Fibroblast of peridontal ligament (primary cell): ENCODE results near the gene TUBGCP3.
"Not testable (repeated sequence)": the region's sequence is repeated elsewhere in the genome, so short reads cannot be mapped to it uniquely, and the experiment has no call there.

Source experiments
- DNase-seq: peaks from one replicate; pipeline ENCODE4 v3.0.0-alpha.2; 2010; ENCODE audit errors: extremely low read depth

Gene TUBGCP3

GRCh38 chr13:112579310-112579843, 8.6 kb downstream of the TUBGCP3 start:
- no peak for DNase-seq

- no peak for DNase-seq
These were observed 11.2 kb downstream of the TUBGCP3 start for GRCh38 chr13:112576768-112577167.

DNA sequence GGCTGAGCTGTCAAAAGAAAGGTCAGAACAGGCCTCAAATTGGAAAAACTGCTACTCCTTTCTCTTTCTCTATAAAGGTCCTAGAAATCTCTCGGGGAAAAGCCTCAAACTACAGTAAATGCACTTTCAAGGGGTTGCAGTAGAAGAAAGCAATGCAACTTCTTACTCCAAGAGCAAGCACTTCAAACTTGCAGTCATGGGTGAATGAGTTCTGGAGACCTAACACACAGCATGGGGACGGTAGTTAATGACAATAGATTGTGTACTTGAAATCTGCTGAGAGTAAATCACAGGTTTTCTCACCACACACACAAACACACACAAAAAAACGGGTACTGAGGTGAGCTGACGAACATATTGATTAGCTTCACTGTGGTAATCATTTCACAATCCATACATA, 11.8 kb downstream of the TUBGCP3 start:
- no peak for DNase-seq

GRCh38 chr13:112575675-112576074, 12.3 kb downstream of the TUBGCP3 start:
- peak; percentile 45 for DNase-seq

GRCh38 chr13:112574834-112575613, 12.9 kb downstream of the TUBGCP3 start:
- peak; percentile 23 for DNase-seq

- peak; percentile 33 for DNase-seq
These were observed 13.5 kb downstream of the TUBGCP3 start for GRCh38 chr13:112574416-112574815.

GRCh38 chr13:112573710-112574109, 14.2 kb downstream of the TUBGCP3 start:
- DNase-seq: no peak

DNA sequence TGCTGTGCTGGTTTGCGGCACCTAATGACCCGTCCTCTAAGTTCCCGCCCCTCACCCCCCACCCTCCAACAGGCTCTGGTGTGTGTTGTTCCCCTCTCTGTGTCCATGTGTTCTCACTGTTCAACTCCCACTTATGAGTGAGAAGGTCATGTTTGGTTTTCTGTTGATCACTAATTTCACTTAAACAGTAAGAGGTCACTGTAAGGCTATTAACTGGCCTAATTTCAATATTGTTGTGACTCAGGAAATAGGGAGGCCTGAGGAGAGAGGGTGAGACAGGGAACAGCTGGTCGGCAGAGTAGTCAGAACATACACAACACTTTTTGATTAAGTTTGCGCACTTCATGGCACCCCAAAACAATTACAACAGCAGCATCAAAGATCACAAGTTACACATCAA, 15.6 kb downstream of the TUBGCP3 start:
- no peak for DNase-seq

DNA sequence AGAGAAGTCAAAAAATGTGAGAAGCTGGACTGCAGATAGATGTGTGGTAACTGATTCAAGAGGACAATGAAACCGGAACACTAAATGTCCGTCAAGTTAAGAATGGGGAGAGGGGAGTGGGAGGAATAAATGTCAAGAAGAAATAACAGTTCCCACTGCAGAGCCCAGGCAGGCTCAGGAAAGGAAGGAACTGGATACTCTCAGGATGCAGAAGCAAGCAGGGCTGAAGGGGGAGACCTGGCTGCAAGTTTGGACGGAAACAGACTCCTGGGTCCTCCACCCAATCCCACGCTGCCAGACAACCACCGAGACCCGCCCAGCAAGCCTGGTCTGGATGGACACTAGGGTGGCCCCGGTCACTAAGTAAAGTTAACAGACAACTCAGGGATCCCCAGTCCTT, 18.1 kb downstream of the TUBGCP3 start:
- DNase-seq: no peak

DNA sequence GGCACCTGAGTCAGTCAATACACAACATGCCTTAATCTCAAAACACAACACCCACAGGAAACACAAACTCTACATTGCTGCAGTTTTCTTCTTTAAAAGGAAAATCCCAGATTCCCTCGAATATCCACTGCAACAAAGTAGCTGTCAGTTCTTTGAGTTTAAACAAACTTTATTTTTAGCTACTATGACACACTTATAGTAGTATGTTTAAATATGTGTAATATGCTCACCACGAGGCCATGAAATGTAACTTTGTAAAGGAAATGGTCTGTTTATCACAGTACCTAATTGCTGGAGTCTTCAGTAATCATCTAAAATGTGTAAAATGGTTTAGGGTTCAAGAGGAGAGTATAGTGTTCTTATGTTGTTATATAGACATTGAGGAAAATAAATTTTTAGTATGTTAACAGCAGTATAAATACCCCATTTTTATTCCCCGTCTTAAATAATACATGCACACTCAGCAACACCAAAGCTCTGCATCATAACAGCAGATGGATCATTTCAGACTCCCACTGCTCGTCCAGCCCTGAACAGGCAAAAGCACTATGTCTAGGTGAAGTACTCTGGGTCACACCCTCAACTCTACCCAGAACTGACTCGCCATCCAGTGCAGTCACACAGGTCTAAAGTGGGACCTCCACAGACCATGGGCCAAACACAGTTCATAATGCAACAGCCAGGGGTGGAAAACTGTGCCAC, 20.6 kb downstream of the TUBGCP3 start:
- DNase-seq: peak; percentile 36

GRCh38 chr13:112562786-112563383, 25.1 kb downstream of the TUBGCP3 start:
- DNase-seq: no peak

GRCh38 chr13:112562254-112562653, 25.7 kb downstream of the TUBGCP3 start:
- no peak for DNase-seq

DNA sequence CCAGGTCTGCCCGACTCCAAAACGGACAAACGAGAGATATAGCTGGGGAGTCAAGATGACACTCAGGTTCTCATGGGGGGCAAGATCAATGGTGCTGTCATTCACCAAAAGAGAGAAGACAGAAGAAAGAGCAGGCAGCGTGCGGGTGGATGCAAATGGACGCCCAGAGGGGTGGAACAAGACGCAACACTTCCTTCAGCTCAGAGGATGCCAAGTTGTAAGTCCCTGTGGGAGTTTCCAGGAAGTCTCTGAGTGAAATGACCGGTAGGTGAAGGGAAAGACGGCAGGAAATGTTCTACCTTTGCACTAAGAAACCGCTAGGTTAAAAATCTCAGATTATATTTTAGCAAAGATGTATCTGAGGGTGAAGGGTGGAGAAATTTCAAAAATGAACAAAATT, 26.5 kb downstream of the TUBGCP3 start:
- DNase-seq: no peak

GRCh38 chr13:112558696-112559418, 29.1 kb downstream of the TUBGCP3 start:
- no peak for DNase-seq

DNA sequence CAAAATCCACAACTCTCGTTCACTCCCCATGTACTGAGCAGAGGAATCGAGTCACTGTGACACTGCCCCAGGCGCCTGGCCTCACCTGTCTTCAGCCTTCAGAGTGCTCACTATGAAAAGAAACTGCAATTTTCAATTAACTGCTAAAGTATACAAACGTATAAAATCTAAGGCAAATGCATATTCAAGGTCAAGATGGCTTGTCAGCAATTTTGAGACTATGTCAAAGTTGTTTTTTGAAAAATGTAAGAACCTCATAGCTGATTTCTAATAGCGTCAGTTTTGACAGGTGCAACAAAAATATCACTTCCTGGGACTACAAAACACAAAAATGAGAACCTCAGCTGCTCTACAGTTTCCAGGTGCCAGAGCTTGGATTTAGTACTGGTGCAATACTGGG, 31.4 kb downstream of the TUBGCP3 start:
- no peak for DNase-seq

DNA sequence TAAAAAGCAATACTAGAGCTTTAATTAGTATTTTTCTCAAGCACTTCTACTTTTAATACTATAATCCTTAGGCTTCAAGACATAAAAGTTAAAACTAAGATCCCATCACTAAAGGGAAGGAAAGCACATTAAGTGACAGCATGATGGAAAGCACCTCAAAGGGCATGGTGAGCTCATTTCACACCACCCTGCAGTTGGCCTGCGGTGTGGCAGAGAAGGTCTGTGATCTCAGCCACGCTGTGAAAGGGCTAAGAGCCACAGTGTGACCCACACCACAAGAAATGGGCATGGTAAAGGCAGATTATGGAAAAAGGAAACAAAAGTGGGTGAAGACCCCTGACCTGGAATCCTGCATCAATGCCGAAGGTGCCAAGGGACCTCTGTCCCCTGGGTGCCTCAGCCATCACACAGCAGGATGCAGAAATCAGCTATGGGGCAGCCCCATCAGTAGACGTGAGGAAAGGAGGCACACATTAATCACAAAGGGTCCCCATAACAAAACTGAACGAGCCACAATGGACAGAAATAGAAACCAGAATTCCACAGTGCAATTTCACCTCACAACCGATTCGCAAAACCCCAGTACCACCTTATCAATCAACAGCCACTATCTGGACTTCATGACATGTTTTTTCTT, 33.6 kb downstream of the TUBGCP3 start:
- DNase-seq: no peak

DNA sequence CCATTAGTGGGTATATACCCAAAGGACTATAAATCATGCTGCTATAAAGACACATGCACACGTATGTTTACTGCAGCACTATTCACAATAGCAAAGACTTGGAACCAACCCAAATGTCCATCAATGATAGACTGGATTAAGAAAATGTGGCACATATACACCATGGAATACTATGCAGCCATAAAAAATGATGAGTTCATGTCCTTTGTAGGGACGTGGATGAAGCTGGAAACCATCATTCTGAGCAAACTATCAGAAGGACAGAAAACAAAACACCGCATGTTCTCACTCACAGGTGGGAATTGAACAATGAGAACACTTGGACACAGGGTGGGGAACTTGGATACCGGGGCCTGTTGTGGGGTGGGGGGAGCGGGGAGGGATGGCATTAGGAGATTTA, 39.0 kb downstream of the TUBGCP3 start:
- not testable (repeated sequence) for DNase-seq

DNA sequence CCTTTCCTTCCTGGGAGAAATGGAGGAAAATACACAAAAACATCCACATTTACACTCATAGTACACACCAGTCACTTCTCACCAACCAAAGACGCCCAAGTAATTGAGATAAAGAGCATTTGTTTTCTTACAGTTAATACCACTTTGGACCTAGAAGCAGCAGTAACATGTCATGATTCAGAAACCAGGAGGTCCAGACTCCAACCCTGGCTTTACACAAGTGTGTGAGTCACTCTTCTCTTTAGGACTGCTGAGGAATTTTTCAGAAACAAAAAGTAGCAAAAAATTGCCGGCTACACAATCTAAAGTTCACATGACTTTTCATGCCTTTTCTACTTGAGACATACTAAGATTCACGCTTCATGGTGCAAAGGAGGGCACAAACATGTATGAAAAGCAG, 42.1 kb downstream of the TUBGCP3 start:
- peak; percentile 84 for DNase-seq

DNA sequence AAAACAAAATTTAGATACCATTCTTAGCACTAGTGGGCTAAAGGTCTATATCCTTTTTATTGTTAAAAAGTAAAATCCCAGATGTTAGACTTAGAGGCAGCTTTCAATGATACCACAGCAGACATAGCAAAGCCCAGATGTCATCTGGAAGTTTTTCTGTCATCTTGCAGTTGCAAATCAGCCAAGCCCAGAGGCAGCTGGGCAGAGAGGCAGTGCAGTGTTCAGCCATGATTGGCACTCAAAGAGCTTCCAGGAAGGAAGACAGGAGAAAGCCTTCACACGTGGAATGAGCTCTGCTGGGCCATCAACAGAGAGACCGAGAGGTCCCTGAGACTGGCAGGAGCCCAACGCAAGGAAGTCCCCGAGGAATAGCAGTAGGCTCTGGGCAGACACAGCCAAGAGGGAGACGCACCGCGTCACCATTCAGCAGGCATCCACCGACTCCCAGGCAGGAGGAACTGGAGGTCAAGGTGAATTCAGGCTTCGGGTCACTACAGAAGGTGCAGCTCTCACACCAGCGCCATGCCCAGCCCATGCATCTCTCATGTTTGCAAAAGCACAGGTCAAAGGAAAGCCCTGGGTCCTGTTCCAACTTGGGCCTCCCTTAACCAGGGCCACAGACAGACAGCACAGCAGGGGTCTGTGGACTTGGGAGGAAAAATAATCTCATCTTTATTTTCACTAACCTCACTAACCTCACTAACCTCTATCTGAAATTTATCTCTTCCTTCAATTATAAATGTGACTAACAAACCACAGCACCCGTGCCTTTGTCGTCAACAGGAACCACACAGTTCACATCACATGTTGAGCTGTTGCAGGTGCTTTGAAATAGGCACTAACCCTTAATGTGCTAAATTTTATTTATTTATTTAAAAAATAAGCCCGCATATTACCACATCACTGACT, 54.9 kb downstream of the TUBGCP3 start:
- DNase-seq: no peak

- no peak for DNase-seq
These were observed 56.6 kb downstream of the TUBGCP3 start for GRCh38 chr13:112531263-112531794.
